H1 (cell line): Measurements from ENCODE around the gene MORC3. TPM values are rescaled to one million over a fixed set of nuclear protein-coding genes. Genes with fewer than 3 reads are reported as not detected.

ENCODE experiments used
- TCF12 ChIP-seq: IDR thresholded peaks from 2 replicates; pipeline ENCODE4 v1.6.1; 2011; ENCODE audit warnings: low read depth, mild to moderate bottlenecking, low read length
- TEAD4 ChIP-seq: IDR thresholded peaks from 2 replicates; pipeline ENCODE4 v1.6.1; 2012; ENCODE audit warnings: low read depth, low read length, inconsistent platforms, mixed read lengths
- polyA plus RNA-seq, 7 experiments: library from polyadenylated mRNA; depleted of rRNA in 3 of 7; stranded (reverse) in 5 of 7; unstranded in 2 of 7; fragments of >200 nt in 5 of 7; fragments of 200-250 nt in 2 of 7; gene quantifications; 1 replicate in 5 of 7; 2 replicates in 1 of 7; 4 replicates in 1 of 7; pipeline versions ENCODE4 v1.2.1 to v1.2.3, GENCODE V29; 2011 to 2013; ENCODE audit warnings: missing spikeins in 2 of 7, mixed read lengths in 2 of 7
- total RNA-seq: library from RNA; stranded (reverse); fragmentation: NEBNext Ultra II Directional; extraction: Animal tissue kit (Norgen Biotek cat#: 25700); gene quantifications from 2 replicates; pipeline ENCODE4 v1.2.1, GENCODE V29; 2021

MORC3 gene
- total and polyA plus RNA-seq, 2 of the 8 experiments (the other 6 are each of a cell fraction or from before 2014, with no cell fraction given): 5.0 to 20.4 TPM

DNA sequence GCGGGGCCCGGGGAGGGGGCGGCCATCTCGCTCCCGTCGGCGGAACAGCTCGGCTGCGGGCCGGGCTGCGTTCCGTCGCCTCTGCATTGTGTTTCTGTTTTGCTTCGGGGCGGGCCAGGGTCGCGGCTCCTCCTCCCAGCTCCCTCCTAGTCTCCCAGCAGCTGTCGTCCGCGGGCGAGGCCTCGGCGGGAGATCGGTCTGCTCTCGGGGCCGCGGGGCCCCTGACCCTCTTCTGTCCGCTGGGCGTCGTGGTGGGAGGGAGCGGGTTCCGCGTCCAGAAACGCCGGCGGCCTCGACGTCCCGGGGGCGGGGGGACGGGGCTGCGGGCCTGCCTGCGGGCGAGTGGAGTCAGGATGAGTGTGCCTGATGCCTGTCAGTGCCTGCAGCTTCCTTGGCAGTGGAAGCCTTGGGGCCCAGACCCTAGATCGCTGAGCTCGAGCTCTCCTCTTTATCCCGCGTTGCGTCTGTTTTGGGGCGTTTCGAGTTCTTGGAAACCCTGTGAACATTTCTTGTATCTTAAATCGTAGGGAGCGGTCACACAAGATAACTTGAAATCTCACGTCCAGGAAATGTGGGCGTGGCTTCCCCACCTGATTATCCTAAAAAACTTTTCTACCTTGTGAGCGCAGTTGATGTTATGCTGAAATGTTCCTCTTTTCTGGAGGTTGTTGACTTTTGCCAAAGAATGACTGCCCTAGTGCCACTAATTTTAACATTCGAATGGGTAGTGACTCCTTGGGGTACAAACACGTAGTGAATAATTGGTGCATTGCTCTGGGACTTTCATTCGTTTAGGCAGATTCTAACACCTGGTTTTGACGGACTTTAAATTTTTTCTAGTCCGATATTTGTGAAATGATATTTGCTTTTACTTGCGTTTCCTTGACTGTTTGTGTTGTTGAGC, 676 bp downstream of the MORC3 start (continued):
- TF ChIP-seq TEAD4 (no peak), TCF12 (no peak)
